Activated naive CD8-positive, alpha-beta T cell treated with anti-CD3 and anti-CD28 coated beads, Interleukin-2, amount 10 ng/mL, durations not matched to agents 7 days and 5 days (primary cell): ENCODE results near the gene SARS1. TPM values are rescaled to one million over a fixed set of nuclear protein-coding genes. Genes with fewer than 3 reads are reported as not detected.
"Not testable (repeated sequence)": the region's sequence is repeated elsewhere in the genome, so short reads cannot be mapped to it uniquely, and the experiment has no call there.

Experiments used
- ATAC-seq: fragments of 150-1000 bp; cut with Tn5 transposase; one replicate; pipeline ENCODE4 v1.10.0; 2021; ENCODE audit warnings: low read depth, moderate library complexity
- POLR2A ChIA-PET: fragments of 350-600 bp; sonication (Branson Sonifier 250); formaldehyde crosslinking; loops from one replicate; lab custom pipeline; 2021; ENCODE audit warnings: antibody characterized with exemption; lab: Charles Lee
- DNase-seq: peaks from one replicate; pipeline ENCODE4 v3.0.0; 2021
- H3K27ac Mint-ChIP-seq: one replicate; pipeline ENCODE4 v1.8.0; 2022; ENCODE audit warnings: mild to moderate bottlenecking, mixed read lengths
- H3K27me3 Mint-ChIP-seq: one replicate; pipeline ENCODE4 v1.8.0; 2022; ENCODE audit warnings: mild to moderate bottlenecking, moderate library complexity, mixed read lengths
- H3K36me3 Mint-ChIP-seq: one replicate; pipeline ENCODE4 v1.8.0; 2021; ENCODE audit warnings: mild to moderate bottlenecking, mixed read lengths
- H3K4me1 Mint-ChIP-seq: one replicate; pipeline ENCODE4 v1.8.0; 2021; ENCODE audit warnings: mixed read lengths
- H3K4me3 Mint-ChIP-seq: one replicate; pipeline ENCODE4 v1.8.0; 2022; ENCODE audit warnings: mild to moderate bottlenecking, moderate library complexity, mixed read lengths
- H3K9me3 Mint-ChIP-seq: one replicate; pipeline ENCODE4 v1.8.0; 2021; ENCODE audit warnings: mixed read lengths
- total RNA-seq, 2 experiments: library from RNA; stranded (reverse); gene quantifications; one replicate each; pipeline ENCODE4 v1.2.3, GENCODE V29; 2021

Gene SARS1
- total RNA-seq, 2 experiments from 2014 or later = 176 to 184 TPM

GRCh38 chr1:109274533-109275476, 61.1 kb downstream of the SARS1 start:
- H3K27ac Mint-ChIP-seq = no peak overlapping the region
- peaks cover 5% of the 10 kb centered on the region for H3K36me3 Mint-ChIP-seq
- DNase-seq (no peak), ATAC-seq (no peak)
- no peaks in the 10 kb centered on the region for H3K9me3 Mint-ChIP-seq
- no peaks in the 10 kb centered on the region for H3K27me3 Mint-ChIP-seq
- no peak overlapping the region for H3K4me3 Mint-ChIP-seq
- POLR2A ChIA-PET = no interaction called here
- peaks cover 14% of the 10 kb centered on the region for H3K4me1 Mint-ChIP-seq

- Mint-ChIP-seq H3K4me3 (no peak overlapping the region), H3K9me3 (no peaks in the 10 kb centered on the region), H3K27me3 (no peaks in the 10 kb centered on the region), H3K4me1 (peaks cover 14% of the 10 kb centered on the region), H3K36me3 (peaks cover 7% of the 10 kb centered on the region), H3K27ac (no peak overlapping the region)
- DNase-seq (no peak), ATAC-seq (no peak)
- POLR2A ChIA-PET = no interaction called here
Measured at GRCh38 chr1:109275706-109276345, 62.1 kb downstream of the SARS1 start.

- H3K27me3 Mint-ChIP-seq = no peaks in the 10 kb centered on the region
- DNase-seq = peak; percentile 74
- peak overlapping the region; percentile 68 for H3K27ac Mint-ChIP-seq
- peaks cover 25% of the 10 kb centered on the region for H3K4me1 Mint-ChIP-seq
- H3K36me3 Mint-ChIP-seq = peaks cover 10% of the 10 kb centered on the region
- no peaks in the 10 kb centered on the region for H3K9me3 Mint-ChIP-seq
- no peak overlapping the region for H3K4me3 Mint-ChIP-seq
- ATAC-seq = peak; percentile 47
- POLR2A ChIA-PET = interaction anchor here (0.8 to 2.4 kb wide), 2 partner anchors 121 to 122 kb away, joined by 3 to 13 read pairs; partner anchors contain the start of gene SORT1
Measured at GRCh38 chr1:109277434-109278204, 63.9 kb downstream of the SARS1 start.

GRCh38 chr1:109279615-109280278, 66.0 kb downstream of the SARS1 start:
- peaks cover 12% of the 10 kb centered on the region for H3K36me3 Mint-ChIP-seq
- POLR2A ChIA-PET = no interaction called here

GRCh38 chr1:109280862-109281261, 67.1 kb downstream of the SARS1 start:
- POLR2A ChIA-PET = no interaction called here
- no peak overlapping the region for H3K4me3 Mint-ChIP-seq
- no peaks in the 10 kb centered on the region for H3K9me3 Mint-ChIP-seq
- ATAC-seq (no peak), DNase-seq (no peak)
- no peaks in the 10 kb centered on the region for H3K27me3 Mint-ChIP-seq
- H3K36me3 Mint-ChIP-seq = peaks cover 12% of the 10 kb centered on the region
- peaks cover 24% of the 10 kb centered on the region for H3K4me1 Mint-ChIP-seq
- no peak overlapping the region for H3K27ac Mint-ChIP-seq

More at GRCh38 chr1:109279615-109280278, 66.0 kb downstream of the SARS1 start:
- Mint-ChIP-seq H3K27me3 (no peaks in the 10 kb centered on the region), H3K27ac (no peak overlapping the region), H3K4me1 (peaks cover 27% of the 10 kb centered on the region), H3K9me3 (no peaks in the 10 kb centered on the region), H3K4me3 (no peak overlapping the region)
- ATAC-seq (no peak), DNase-seq (no peak)

- no peak for ATAC-seq
- DNase-seq = no peak
- H3K27me3 Mint-ChIP-seq = peaks cover 2% of the 10 kb centered on the region
- peak overlapping the region; percentile 100 for H3K4me3 Mint-ChIP-seq
- peak overlapping the region; percentile 96 for H3K27ac Mint-ChIP-seq
- H3K36me3 Mint-ChIP-seq = peaks cover 12% of the 10 kb centered on the region
- H3K9me3 Mint-ChIP-seq = no peaks in the 10 kb centered on the region
- H3K4me1 Mint-ChIP-seq = peaks cover 24% of the 10 kb centered on the region
- POLR2A ChIA-PET = interaction anchor here (0.9 to 2.4 kb wide), 6 partner anchors 11 to 267 kb away, joined by 3 to 22 read pairs (median 6); partner anchors contain the start of genes SARS1 and SORT1
Measured at GRCh38 chr1:109281680-109282496, 68.2 kb downstream of the SARS1 start.

- Mint-ChIP-seq H3K36me3 (peaks cover 12% of the 10 kb centered on the region), H3K4me3 (peak overlapping the region; percentile 100), H3K27ac (peak overlapping the region; percentile 96), H3K4me1 (peaks cover 20% of the 10 kb centered on the region), H3K9me3 (no peaks in the 10 kb centered on the region), H3K27me3 (peaks cover 2% of the 10 kb centered on the region)
- no peak for ATAC-seq
- POLR2A ChIA-PET = interaction anchor here (0.6 to 2.4 kb wide), 12 partner anchors 11 to 589 kb away, joined by 3 to 22 read pairs (median 4); partner anchors contain the start of genes ATXN7L2, PSMA5, SARS1 and SORT1
- no peak for DNase-seq
Measured at GRCh38 chr1:109282497-109282951, 68.8 kb downstream of the SARS1 start.

- DNase-seq (peak; percentile 94), ATAC-seq (peak; percentile 91)
- H3K4me3 Mint-ChIP-seq = peak within 1 kb of the TSS; percentile 100
- H3K27ac Mint-ChIP-seq = peak within 1 kb of the TSS; percentile 96
- POLR2A ChIA-PET = interaction anchor here (0.6 to 2.4 kb wide), 13 partner anchors 12 to 588 kb away, joined by 3 to 22 read pairs (median 4); partner anchors contain the start of genes ATXN7L2, PSMA5, SARS1 and SORT1
- H3K36me3 Mint-ChIP-seq = peaks cover 12% of the 10 kb centered on the region
- peaks cover 7% of the 10 kb centered on the region for H3K27me3 Mint-ChIP-seq
- H3K4me1 Mint-ChIP-seq = peaks cover 20% of the 10 kb centered on the region
- no peaks in the 10 kb centered on the region for H3K9me3 Mint-ChIP-seq
Measured at GRCh38 chr1:109282952-109283747, 69.4 kb downstream of the SARS1 start, which contains the start of gene PSRC1. PSRC1 (minus strand) TSS chr1:109283145.

GRCh38 chr1:109283748-109284600, 70.3 kb downstream of the SARS1 start:
- H3K4me3 Mint-ChIP-seq = peak overlapping the region; percentile 100
- peaks cover 20% of the 10 kb centered on the region for H3K4me1 Mint-ChIP-seq
- peak overlapping the region; percentile 96 for H3K27ac Mint-ChIP-seq
- no peaks in the 10 kb centered on the region for H3K9me3 Mint-ChIP-seq
- POLR2A ChIA-PET = interaction anchor here (0.8 to 2.4 kb wide), 7 partner anchors 12 to 248 kb away, joined by 3 to 22 read pairs (median 6); partner anchors contain the start of genes PSMA5, SARS1 and SORT1
- DNase-seq = no peak
- peaks cover 10% of the 10 kb centered on the region for H3K27me3 Mint-ChIP-seq
- no peak for ATAC-seq
- peaks cover 12% of the 10 kb centered on the region for H3K36me3 Mint-ChIP-seq

GRCh38 chr1:109286762-109287161, 73.0 kb downstream of the SARS1 start:
- not testable (repeated sequence) for H3K27me3 Mint-ChIP-seq, ATAC-seq, H3K36me3 Mint-ChIP-seq, H3K4me3 Mint-ChIP-seq, DNase-seq, H3K9me3 Mint-ChIP-seq, H3K27ac Mint-ChIP-seq
- H3K4me1 Mint-ChIP-seq = peaks cover 14% of the 10 kb centered on the region
- POLR2A ChIA-PET = interaction anchor here (0.7 kb wide), 1 partner anchor 32 kb away, joined by 3 read pairs; no protein-coding TSS in a partner anchor
